ENCODE measurements around the gene NEMP2.

NEMP2 gene

GRCh38 chr2:190534310-190535120 lies at the start of gene NEMP2:
Gene NEMP2 (minus strand): TSS chr2:190534722. CDS start chr2:190534655, 67 bp downstream.
- Histone ChIP-seq H3K4me3 (ENCODE audit: low read depth, low read length) (peak within 1 kb of the TSS; percentile 70), H3K27me3 (ENCODE audit: control insufficient read depth, insufficient read depth, low read length) (no peaks in the 10 kb centered on the region), H3K9me3 (ENCODE audit: control insufficient read depth, insufficient read depth, low read length) (peaks cover 6% of the 10 kb centered on the region), H3K36me3 (ENCODE audit: control insufficient read depth, insufficient read depth, low read length) (no peaks in the 10 kb centered on the region), H3K9ac (ENCODE audit: low read depth, low read length) (peak within 1 kb of the TSS; percentile 38), H3K4me1 (ENCODE audit: control insufficient read depth, insufficient read depth, low read length) (peaks cover 12% of the 10 kb centered on the region)

GRCh38 chr2:190583507-190584337 lies 49.2 kb upstream of the NEMP2 start:
- no peak overlapping the region for H3K9ac ChIP-seq (ENCODE audit: low read depth, low read length)
- no peak overlapping the region for H3K4me3 ChIP-seq (ENCODE audit: low read depth, low read length)
- no peaks in the 10 kb centered on the region for H3K9me3 ChIP-seq (ENCODE audit: control insufficient read depth, insufficient read depth, low read length)

GRCh38 chr2:190582736-190583506 lies 48.4 kb upstream of the NEMP2 start:
- Histone ChIP-seq H3K9ac (ENCODE audit: low read depth, low read length) (no peak overlapping the region), H3K4me3 (ENCODE audit: low read depth, low read length) (no peak overlapping the region), H3K9me3 (ENCODE audit: control insufficient read depth, insufficient read depth, low read length) (no peaks in the 10 kb centered on the region), H3K36me3 (ENCODE audit: control insufficient read depth, insufficient read depth, low read length) (no peaks in the 10 kb centered on the region), H3K27me3 (ENCODE audit: control insufficient read depth, insufficient read depth, low read length) (no peaks in the 10 kb centered on the region), H3K4me1 (ENCODE audit: control insufficient read depth, insufficient read depth, low read length) (no peaks in the 10 kb centered on the region)

More at GRCh38 chr2:190583507-190584337, 49.2 kb upstream of the NEMP2 start:
- no peaks in the 10 kb centered on the region for H3K4me1 ChIP-seq (ENCODE audit: control insufficient read depth, insufficient read depth, low read length)
- no peaks in the 10 kb centered on the region for H3K27me3 ChIP-seq (ENCODE audit: control insufficient read depth, insufficient read depth, low read length)
- H3K36me3 ChIP-seq (ENCODE audit: control insufficient read depth, insufficient read depth, low read length): no peaks in the 10 kb centered on the region

GRCh38 chr2:190582019-190582418 lies 47.5 kb upstream of the NEMP2 start:
- Histone ChIP-seq H3K36me3 (ENCODE audit: control insufficient read depth, insufficient read depth, low read length) (no peaks in the 10 kb centered on the region), H3K9ac (ENCODE audit: low read depth, low read length) (no peak overlapping the region), H3K9me3 (ENCODE audit: control insufficient read depth, insufficient read depth, low read length) (no peaks in the 10 kb centered on the region), H3K4me1 (ENCODE audit: control insufficient read depth, insufficient read depth, low read length) (no peaks in the 10 kb centered on the region), H3K4me3 (ENCODE audit: low read depth, low read length) (no peak overlapping the region), H3K27me3 (ENCODE audit: control insufficient read depth, insufficient read depth, low read length) (no peaks in the 10 kb centered on the region)

GRCh38 chr2:190579915-190580846 lies 45.7 kb upstream of the NEMP2 start:
- Histone ChIP-seq H3K36me3 (ENCODE audit: control insufficient read depth, insufficient read depth, low read length) (no peaks in the 10 kb centered on the region), H3K9me3 (ENCODE audit: control insufficient read depth, insufficient read depth, low read length) (no peaks in the 10 kb centered on the region), H3K4me1 (ENCODE audit: control insufficient read depth, insufficient read depth, low read length) (no peaks in the 10 kb centered on the region), H3K9ac (ENCODE audit: low read depth, low read length) (no peak overlapping the region), H3K4me3 (ENCODE audit: low read depth, low read length) (no peak overlapping the region), H3K27me3 (ENCODE audit: control insufficient read depth, insufficient read depth, low read length) (no peaks in the 10 kb centered on the region)

GRCh38 chr2:190579058-190579410 lies 44.5 kb upstream of the NEMP2 start:
- Histone ChIP-seq H3K9me3 (ENCODE audit: control insufficient read depth, insufficient read depth, low read length) (no peaks in the 10 kb centered on the region), H3K4me3 (ENCODE audit: low read depth, low read length) (no peak overlapping the region), H3K9ac (ENCODE audit: low read depth, low read length) (no peak overlapping the region), H3K27me3 (ENCODE audit: control insufficient read depth, insufficient read depth, low read length) (no peaks in the 10 kb centered on the region), H3K4me1 (ENCODE audit: control insufficient read depth, insufficient read depth, low read length) (no peaks in the 10 kb centered on the region), H3K36me3 (ENCODE audit: control insufficient read depth, insufficient read depth, low read length) (no peaks in the 10 kb centered on the region)

- H3K36me3 ChIP-seq (ENCODE audit: control insufficient read depth, insufficient read depth, low read length): no peaks in the 10 kb centered on the region
- H3K27me3 ChIP-seq (ENCODE audit: control insufficient read depth, insufficient read depth, low read length): no peaks in the 10 kb centered on the region
- H3K4me3 ChIP-seq (ENCODE audit: low read depth, low read length): no peak overlapping the region
- H3K9me3 ChIP-seq (ENCODE audit: control insufficient read depth, insufficient read depth, low read length): no peaks in the 10 kb centered on the region
- no peak overlapping the region for H3K9ac ChIP-seq (ENCODE audit: low read depth, low read length)
- H3K4me1 ChIP-seq (ENCODE audit: control insufficient read depth, insufficient read depth, low read length): no peaks in the 10 kb centered on the region
Observed at GRCh38 chr2:190578158-190579057, 43.9 kb upstream of the NEMP2 start.

GRCh38 chr2:190576573-190576972 lies 42.1 kb upstream of the NEMP2 start:
- Histone ChIP-seq H3K4me1 (ENCODE audit: control insufficient read depth, insufficient read depth, low read length) (no peaks in the 10 kb centered on the region), H3K27me3 (ENCODE audit: control insufficient read depth, insufficient read depth, low read length) (no peaks in the 10 kb centered on the region), H3K36me3 (ENCODE audit: control insufficient read depth, insufficient read depth, low read length) (no peaks in the 10 kb centered on the region), H3K9me3 (ENCODE audit: control insufficient read depth, insufficient read depth, low read length) (no peaks in the 10 kb centered on the region), H3K4me3 (ENCODE audit: low read depth, low read length) (no peak overlapping the region), H3K9ac (ENCODE audit: low read depth, low read length) (no peak overlapping the region)

GRCh38 chr2:190575263-190575662 lies 40.7 kb upstream of the NEMP2 start:
- Histone ChIP-seq H3K9ac (ENCODE audit: low read depth, low read length) (no peak overlapping the region), H3K27me3 (ENCODE audit: control insufficient read depth, insufficient read depth, low read length) (no peaks in the 10 kb centered on the region), H3K9me3 (ENCODE audit: control insufficient read depth, insufficient read depth, low read length) (no peaks in the 10 kb centered on the region), H3K4me3 (ENCODE audit: low read depth, low read length) (no peak overlapping the region), H3K36me3 (ENCODE audit: control insufficient read depth, insufficient read depth, low read length) (no peaks in the 10 kb centered on the region), H3K4me1 (ENCODE audit: control insufficient read depth, insufficient read depth, low read length) (no peaks in the 10 kb centered on the region)

GRCh38 chr2:190574169-190574568 lies 39.6 kb upstream of the NEMP2 start:
- Histone ChIP-seq H3K4me1 (ENCODE audit: control insufficient read depth, insufficient read depth, low read length) (no peaks in the 10 kb centered on the region), H3K9ac (ENCODE audit: low read depth, low read length) (no peak overlapping the region), H3K36me3 (ENCODE audit: control insufficient read depth, insufficient read depth, low read length) (no peaks in the 10 kb centered on the region), H3K27me3 (ENCODE audit: control insufficient read depth, insufficient read depth, low read length) (no peaks in the 10 kb centered on the region), H3K9me3 (ENCODE audit: control insufficient read depth, insufficient read depth, low read length) (no peaks in the 10 kb centered on the region), H3K4me3 (ENCODE audit: low read depth, low read length) (no peak overlapping the region)
